Dermis blood vessel endothelial cell (primary cell): ENCODE results near the gene CNTNAP2. TPM values are rescaled to one million over a fixed set of nuclear protein-coding genes. Genes with fewer than 3 reads are reported as not detected.

Source experiments
- DNase-seq: peaks from one replicate; pipeline ENCODE4 v3.0.0; 2010
- total RNA-seq: library from RNA; depleted of rRNA; stranded (reverse); fragments of >200 nt; gene quantifications from 2 replicates; pipeline ENCODE4 v1.2.3, GENCODE V29; 2014

The CNTNAP2 gene
- total RNA-seq, 1 donor from 2014 or later = not detected

GRCh38 chr7:147276783-147277370, 1160.3 kb downstream of the CNTNAP2 start:
- no peak for DNase-seq

- DNase-seq = no peak
These were observed 1162.9 kb downstream of the CNTNAP2 start for GRCh38 chr7:147279514-147279913.

GRCh38 chr7:147279964-147280374, 1163.4 kb downstream of the CNTNAP2 start:
- DNase-seq = no peak

GRCh38 chr7:147282204-147282603, 1165.6 kb downstream of the CNTNAP2 start:
- DNase-seq = no peak

- DNase-seq = no peak
These were observed 1179.6 kb downstream of the CNTNAP2 start for GRCh38 chr7:147296201-147296600.

- no peak for DNase-seq
These were observed 1180.4 kb downstream of the CNTNAP2 start for GRCh38 chr7:147296986-147297385.

- DNase-seq = no peak
These were observed 1182.0 kb downstream of the CNTNAP2 start for GRCh38 chr7:147298611-147299043.

GRCh38 chr7:147300293-147300692, 1183.7 kb downstream of the CNTNAP2 start:
- DNase-seq = no peak

- no peak for DNase-seq
These were observed 1187.8 kb downstream of the CNTNAP2 start for GRCh38 chr7:147304376-147304775.

- DNase-seq = no peak
These were observed 1189.2 kb downstream of the CNTNAP2 start for GRCh38 chr7:147305827-147306226.

GRCh38 chr7:147308539-147308938, 1191.9 kb downstream of the CNTNAP2 start:
- DNase-seq = no peak

GRCh38 chr7:147311336-147311735, 1194.7 kb downstream of the CNTNAP2 start:
- DNase-seq = no peak

GRCh38 chr7:147321504-147321903, 1204.9 kb downstream of the CNTNAP2 start:
- no peak for DNase-seq

GRCh38 chr7:147332988-147333387, 1216.4 kb downstream of the CNTNAP2 start:
- no peak for DNase-seq

GRCh38 chr7:147363101-147363500, 1246.5 kb downstream of the CNTNAP2 start:
- no peak for DNase-seq

- no peak for DNase-seq
These were observed 1259.6 kb downstream of the CNTNAP2 start for GRCh38 chr7:147376192-147376591.

- DNase-seq = no peak
These were observed 1264.3 kb downstream of the CNTNAP2 start for GRCh38 chr7:147380926-147381325.

GRCh38 chr7:147394329-147394728, 1277.7 kb downstream of the CNTNAP2 start:
- DNase-seq = no peak

GRCh38 chr7:147400221-147400689, 1283.7 kb downstream of the CNTNAP2 start:
- no peak for DNase-seq

GRCh38 chr7:147400925-147401324, 1284.3 kb downstream of the CNTNAP2 start:
- no peak for DNase-seq

GRCh38 chr7:147405621-147406020, 1289.0 kb downstream of the CNTNAP2 start:
- DNase-seq = no peak

- no peak for DNase-seq
These were observed 1290.0 kb downstream of the CNTNAP2 start for GRCh38 chr7:147406521-147407135.

- DNase-seq = no peak
These were observed 1294.5 kb downstream of the CNTNAP2 start for GRCh38 chr7:147411096-147411495.

GRCh38 chr7:147412109-147412508, 1295.5 kb downstream of the CNTNAP2 start:
- no peak for DNase-seq
